ENCODE results near the gene RCOR2.

Gene RCOR2

DNA sequence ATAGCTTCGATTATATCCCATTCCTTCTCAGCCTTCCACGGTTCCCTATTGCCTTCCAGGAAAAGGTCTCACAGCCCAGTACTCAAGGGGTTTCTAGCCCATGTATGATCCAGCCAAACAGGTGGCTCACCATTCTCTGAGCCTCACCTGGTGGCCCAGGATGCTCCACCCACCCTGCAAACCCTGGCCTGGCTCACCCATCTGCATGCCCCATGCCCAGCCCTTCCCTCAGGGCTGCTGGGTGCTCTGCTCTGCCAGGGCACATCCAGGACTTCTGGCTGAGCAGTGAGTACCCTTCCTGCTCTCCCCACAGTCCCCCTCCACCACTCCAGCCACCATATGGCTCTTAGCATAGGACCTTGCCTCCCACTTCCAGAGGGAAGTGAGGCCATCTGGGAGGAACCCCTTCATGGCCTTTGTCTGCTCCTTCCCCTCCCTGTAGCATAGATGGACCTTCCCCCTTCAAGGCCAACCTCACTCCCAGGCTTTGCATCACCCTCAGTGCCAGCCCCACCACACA is 5.8 kb upstream of the RCOR2 start:
- DNase-seq, result no peak

- DNase-seq, result no peak
Measured at GRCh38 chr11:63920939-63921417, 4.0 kb upstream of the RCOR2 start.

- DNase-seq, result no peak
Measured at GRCh38 chr11:63920126-63920938, 3.4 kb upstream of the RCOR2 start.

GRCh38 chr11:63919267-63920125 is 2.5 kb upstream of the RCOR2 start:
- no peak for DNase-seq

- no peak for DNase-seq
Measured at GRCh38 chr11:63918507-63919191, 1.7 kb upstream of the RCOR2 start.

- DNase-seq, result peak; percentile 47 to 54
Measured at GRCh38 chr11:63917692-63918506, 935 bp upstream of the RCOR2 start.

GRCh38 chr11:63915961-63916836 is 765 bp downstream of the RCOR2 start:
- DNase-seq, result peak; percentile 41 to 58

- DNase-seq, result no peak
Measured at GRCh38 chr11:63914896-63915691, 1.9 kb downstream of the RCOR2 start.

- no peak for DNase-seq
Measured at GRCh38 chr11:63913866-63914830, 2.8 kb downstream of the RCOR2 start.

DNA sequence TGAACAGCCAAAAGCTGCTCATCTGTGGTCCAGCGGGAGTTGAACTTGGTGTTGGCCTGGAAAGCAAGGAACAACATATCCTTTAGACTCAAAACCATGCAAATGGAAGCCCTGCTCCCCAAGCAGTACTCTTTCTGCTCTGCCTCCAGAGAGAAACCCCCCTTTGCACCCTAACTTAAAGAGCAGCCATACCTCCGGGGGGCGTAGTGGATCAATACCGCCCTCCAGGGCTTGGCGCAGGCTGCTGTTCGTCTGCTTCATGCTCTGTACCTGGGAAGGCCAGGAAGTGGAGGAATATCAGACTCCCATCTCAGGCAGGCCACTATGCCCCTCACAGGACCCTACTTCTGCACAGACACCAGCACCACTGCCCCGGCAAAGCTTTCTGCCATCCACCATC is 4.3 kb downstream of the RCOR2 start:
- no peak for DNase-seq

DNA sequence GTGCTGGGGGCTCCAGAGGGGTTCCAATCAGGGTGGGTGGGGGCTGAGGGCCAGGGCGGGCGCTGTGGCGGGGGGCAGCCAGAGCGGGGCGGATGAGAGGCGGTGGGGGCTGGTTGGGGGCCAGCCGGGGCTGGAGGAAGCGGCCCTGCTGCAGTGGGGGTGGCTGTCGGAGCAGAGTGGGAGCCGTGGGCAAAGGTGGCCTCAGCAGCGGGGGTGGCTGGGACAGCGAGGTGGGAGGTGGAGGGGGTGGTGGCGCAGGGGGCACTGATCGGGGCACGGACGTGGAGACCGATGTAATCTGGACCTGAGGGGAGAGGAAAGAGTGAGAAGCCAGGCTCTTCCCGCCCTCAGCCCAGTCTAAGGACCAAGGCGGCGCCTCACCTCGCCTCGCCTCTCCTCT is 5.1 kb downstream of the RCOR2 start:
- DNase-seq, result no peak

- no peak for DNase-seq
Measured at GRCh38 chr11:63911440-63911839, 5.5 kb downstream of the RCOR2 start.

- no peak for DNase-seq
Measured at GRCh38 chr11:63910675-63911074, 6.3 kb downstream of the RCOR2 start.

- no peak for DNase-seq
Measured at GRCh38 chr11:63909591-63910506, 7.1 kb downstream of the RCOR2 start.

DNA sequence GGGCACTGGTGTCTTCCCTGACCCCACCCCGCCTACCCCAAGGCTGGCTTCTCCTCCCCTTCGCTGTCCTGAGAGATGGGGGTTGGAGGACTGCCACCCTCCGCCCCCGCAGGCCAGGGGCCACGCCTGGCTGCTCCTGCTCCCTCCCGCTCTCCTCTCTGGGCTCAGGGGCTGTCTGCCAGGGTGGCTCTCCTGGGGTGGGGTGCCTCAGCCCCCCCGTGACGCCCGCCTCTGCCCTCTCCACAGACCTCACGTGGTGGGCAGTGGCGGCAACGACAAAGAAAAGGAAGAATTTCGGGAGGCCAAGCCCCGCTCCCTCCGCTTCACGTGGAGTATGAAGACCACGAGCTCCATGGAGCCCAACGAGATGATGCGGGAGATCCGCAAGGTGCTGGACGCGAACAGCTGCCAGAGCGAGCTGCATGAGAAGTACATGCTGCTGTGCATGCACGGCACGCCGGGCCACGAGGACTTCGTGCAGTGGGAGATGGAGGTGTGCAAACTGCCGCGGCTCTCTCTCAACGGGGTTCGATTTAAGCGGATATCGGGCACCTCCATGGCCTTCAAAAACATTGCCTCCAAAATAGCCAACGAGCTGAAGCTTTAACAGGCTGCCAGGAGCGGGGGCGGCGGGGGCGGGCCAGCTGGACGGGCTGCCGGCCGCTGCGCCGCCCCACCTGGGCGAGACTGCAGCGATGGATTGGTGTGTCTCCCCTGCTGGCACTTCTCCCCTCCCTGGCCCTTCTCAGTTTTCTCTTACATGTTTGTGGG is 8.1 kb downstream of the RCOR2 start:
- no peak for DNase-seq

DNA sequence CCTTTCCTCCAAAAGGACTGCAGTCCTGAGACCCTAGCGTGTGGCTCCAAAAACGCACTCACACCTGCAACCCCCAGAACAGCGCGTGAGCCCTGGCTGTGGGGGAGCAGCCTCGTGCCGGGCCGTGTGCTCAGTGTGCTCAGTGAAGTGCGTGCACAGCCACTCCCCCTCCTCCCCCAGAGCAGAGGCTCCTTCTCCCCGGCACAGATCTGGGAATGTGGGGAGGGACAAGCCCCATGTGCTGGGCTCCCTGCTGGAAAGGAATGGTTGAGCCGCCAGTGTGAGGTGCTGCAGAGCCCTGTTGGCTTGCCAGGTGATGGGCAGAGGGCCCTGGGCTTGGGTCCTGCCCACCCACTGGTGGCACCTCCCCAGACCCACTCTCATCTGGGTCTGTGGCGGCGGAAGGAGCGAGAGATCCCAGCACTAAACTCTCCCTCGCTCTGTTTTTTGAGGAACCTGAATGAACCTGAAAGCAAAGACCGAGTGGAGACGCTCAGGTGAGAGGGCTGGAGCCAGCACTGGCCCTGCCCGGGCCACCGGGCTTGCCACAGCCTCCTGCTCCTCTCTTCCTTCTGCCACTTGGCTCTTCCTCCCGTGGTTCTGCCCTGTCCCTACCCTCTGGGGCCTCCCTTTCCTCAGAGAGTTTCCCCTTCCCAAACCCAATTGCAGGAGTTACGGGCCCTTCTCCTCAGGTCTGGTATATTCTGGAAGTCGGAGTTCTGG is 9.0 kb downstream of the RCOR2 start:
- DNase-seq, result no peak

All from NCI-H2081 (cell line).